Heart right ventricle (tissue), 16 donors: Measurements from ENCODE around the gene COPS7A. TPM values are rescaled to one million over a fixed set of nuclear protein-coding genes. Genes with fewer than 3 reads are reported as not detected.
A peak's percentile ranks its signal among the peaks of the same experiment; 100 is the strongest.

Experiments used
- ATAC-seq, 8 donors: fragments of 200-7000 bp; cut with Tn5 transposase; one replicate each; pipeline ENCODE4 v1.9.1; 2020; ENCODE audit warnings: mild to moderate bottlenecking in 8 of 8, moderate library complexity in 8 of 8, moderate number of reproducible peaks in 1 of 8
- DNase-seq, 2 donors: peaks; one replicate each; pipeline ENCODE4 v3.0.0-alpha.2; 2020
- H3K27ac ChIP-seq, 10 donors: fragments of 200-600 bp; sonication (generic) in 2 of 10; one replicate each; pipeline versions ENCODE4 v1.5.0 to v1.8.0; 2020 to 2022; ENCODE audit warnings: mild to moderate bottlenecking in 3 of 10
- H3K27me3 ChIP-seq, 7 donors: fragments of 200-600 bp; one replicate each; pipeline ENCODE4 v1.8.0; 2021 to 2022; ENCODE audit warnings: mild to moderate bottlenecking in 2 of 7
- H3K36me3 ChIP-seq, 9 donors: fragments of 200-600 bp; sonication (generic) in 1 of 9; one replicate each; pipeline versions ENCODE4 v1.5.0 to v1.8.0; 2020 to 2022; ENCODE audit warnings: mild to moderate bottlenecking in 2 of 9
- H3K4me1 ChIP-seq, 9 donors: fragments of 200-600 bp; sonication (generic) in 1 of 9; one replicate each; pipeline versions ENCODE4 v1.5.0 to v1.8.0; 2020 to 2022; ENCODE audit warnings: mild to moderate bottlenecking in 4 of 9
- H3K4me3 ChIP-seq, 10 donors: fragments of 200-600 bp; sonication (generic) in 2 of 10; one replicate each; pipeline versions ENCODE4 v1.5.0 to v1.8.0; 2020 to 2022; ENCODE audit warnings: mild to moderate bottlenecking in 7 of 10, moderate library complexity in 2 of 10
- H3K9me3 ChIP-seq, 11 donors: fragments of 200-600 bp in 10 of 11; sonication (generic) in 2 of 11; one replicate each; pipeline versions ENCODE4 v1.5.0 to v1.8.0; 2013 to 2022; ENCODE audit warnings: mild to moderate bottlenecking in 2 of 11, control low read depth in 1 of 11, moderate library complexity in 1 of 11
- WGBS, 2 donors: extraction: QIAGEN DNeasy Blood & Tissue Kit; methylation state at CpG; one replicate each; pipeline ENCODE4 v1.1.7; 2013; ENCODE audit warnings: inconsistent platforms in 1 of 2; 5-methylcytosine and 5-hydroxymethylcytosine counted together
- intact Hi-C, 10 donors: fragments of 100-400 bp; cut with DNase I; formaldehyde crosslinking; loops; one replicate each; pipeline versions ENCODE4 v1.11.1 to v1.14.2; 2022
- polyA plus RNA-seq, 2 donors: library from polyadenylated mRNA; stranded (reverse); fragments of 200-250 nt; gene quantifications; one replicate each; pipeline ENCODE4 v1.2.3, GENCODE V29; 2013
- total RNA-seq, 10 donors: library from RNA; stranded (reverse); fragmentation: NEBNext Ultra II Directional in 3 of 10; extraction: Animal tissue kit (Norgen Biotek cat#: 25700) in 3 of 10; gene quantifications; one replicate each; pipeline versions ENCODE4 v1.2.1 to v1.2.4, GENCODE V29; 2021 to 2023
- TF ChIP-seq, protein P1 (sequence below), 9 donors: fragments of 200-600 bp; sonication (generic) in 2 of 9; IDR thresholded peaks; one replicate each; pipeline versions ENCODE4 v1.5.0 to v1.8.0; 2021 to 2022; ENCODE audit warnings: antibody characterized with exemption in 9 of 9, mild to moderate bottlenecking in 5 of 9, moderate library complexity in 1 of 9
- donor health status: Arrhythmogenic right ventricular cardiomyopathy.
- donor health status: ischemic (EF 13 %, LVEDD 7.1; RV severe dilation, severe dysfunction).
- donor health status: healthy with polysubstance abuse.
- donor health status: DM: no; HTN: yes; CAD: no.
- donor health status: DM: no; HTN: no; CAD: no.
- donor health status: ischemic (EF 25% LVEDD 6.9; RV normal size, moderate dysfunction).
- donor health status: ischemic (EF 25% LVEDD 5.7; RV mildly dilated, moderate dysfunction).
- donor health status: healthy.
- donor health status: DM: yes; HTN: yes; CAD: no.
- donor health status: Ischemic cardiomyopathy.
- donor health status: ischemic (EF 35%, LVEDD 5.7; RV mildly dilated, moderate dysfunction).
- donor health status: nonischemic (EF 11% LVEDD 7.7; RV severe dilation, severe dysfunction).
- donor health status: DM: yes; HTN: yes; CAD: no.
- donor health status: PGD.
- donor health status: ischemic (EF 29% LVEDD 5.4; RV normal size, mild dysfunction).
- donor health status: nonischemic (EF 23%, LVEDD 6.1; RV moderate dilation, normal function).

COPS7A gene
- total and polyA plus RNA-seq, 12 donors: 31.1 to 91.5 (median 77.9) TPM

DNA sequence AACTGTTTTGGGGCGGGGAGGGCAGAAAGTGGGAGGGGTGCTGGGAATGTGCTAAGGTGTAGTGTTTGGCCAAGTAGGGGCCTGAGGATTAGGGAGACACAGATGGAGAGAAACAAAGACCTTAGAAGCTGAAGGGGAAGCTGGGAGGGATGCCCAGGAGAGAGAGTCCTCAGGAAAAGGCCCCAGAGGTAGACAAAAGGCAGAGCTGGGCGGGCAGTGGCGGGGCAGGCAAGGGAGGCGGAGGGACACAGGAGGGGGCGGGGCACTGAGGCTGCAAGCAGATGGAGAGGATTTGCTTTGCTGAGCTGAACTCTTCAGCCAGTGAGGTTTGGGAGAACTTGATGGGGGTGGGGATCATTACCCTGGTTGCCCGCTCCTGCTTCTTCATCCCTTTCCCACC, 45.1 kb downstream of the COPS7A start:
- 52 to 61% methylated on average over 6 of the region's 6 CpGs for WGBS, 2 donors
- TF ChIP-seq, protein P1, sequence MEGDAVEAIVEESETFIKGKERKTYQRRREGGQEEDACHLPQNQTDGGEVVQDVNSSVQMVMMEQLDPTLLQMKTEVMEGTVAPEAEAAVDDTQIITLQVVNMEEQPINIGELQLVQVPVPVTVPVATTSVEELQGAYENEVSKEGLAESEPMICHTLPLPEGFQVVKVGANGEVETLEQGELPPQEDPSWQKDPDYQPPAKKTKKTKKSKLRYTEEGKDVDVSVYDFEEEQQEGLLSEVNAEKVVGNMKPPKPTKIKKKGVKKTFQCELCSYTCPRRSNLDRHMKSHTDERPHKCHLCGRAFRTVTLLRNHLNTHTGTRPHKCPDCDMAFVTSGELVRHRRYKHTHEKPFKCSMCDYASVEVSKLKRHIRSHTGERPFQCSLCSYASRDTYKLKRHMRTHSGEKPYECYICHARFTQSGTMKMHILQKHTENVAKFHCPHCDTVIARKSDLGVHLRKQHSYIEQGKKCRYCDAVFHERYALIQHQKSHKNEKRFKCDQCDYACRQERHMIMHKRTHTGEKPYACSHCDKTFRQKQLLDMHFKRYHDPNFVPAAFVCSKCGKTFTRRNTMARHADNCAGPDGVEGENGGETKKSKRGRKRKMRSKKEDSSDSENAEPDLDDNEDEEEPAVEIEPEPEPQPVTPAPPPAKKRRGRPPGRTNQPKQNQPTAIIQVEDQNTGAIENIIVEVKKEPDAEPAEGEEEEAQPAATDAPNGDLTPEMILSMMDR (IDR thresholded peaks at IDR 0.05): no peak
- intact Hi-C loops: loop anchor here in 2 of 10 donors (5.0 kb wide), 2 partner anchors 58 to 82 kb away; partner anchors contain the start of genes P3H3 (in 1 of the 2) and ZNF384 (in 1 of the 2)
- no peaks in the 10 kb centered on the region for H3K9me3 ChIP-seq
- H3K27ac ChIP-seq: peak overlapping the region in 4 of 10 donors; percentile 88 to 94 (median 92)
- peaks cover 7 to 81% (median 41%) of the 10 kb centered on the region in 9 donors for H3K4me1 ChIP-seq
- ATAC-seq (no peak), DNase-seq (peak in 1 of 2 donors; percentile 54)
- H3K36me3 ChIP-seq: peaks cover 0 to 26% (median 0%) of the 10 kb centered on the region in 9 donors
- H3K4me3 ChIP-seq: peak overlapping the region in 7 of 10 donors; percentile 74 to 90 (median 81)
- H3K27me3 ChIP-seq: peaks cover 0 to 41% (median 2%) of the 10 kb centered on the region in 7 donors

DNA sequence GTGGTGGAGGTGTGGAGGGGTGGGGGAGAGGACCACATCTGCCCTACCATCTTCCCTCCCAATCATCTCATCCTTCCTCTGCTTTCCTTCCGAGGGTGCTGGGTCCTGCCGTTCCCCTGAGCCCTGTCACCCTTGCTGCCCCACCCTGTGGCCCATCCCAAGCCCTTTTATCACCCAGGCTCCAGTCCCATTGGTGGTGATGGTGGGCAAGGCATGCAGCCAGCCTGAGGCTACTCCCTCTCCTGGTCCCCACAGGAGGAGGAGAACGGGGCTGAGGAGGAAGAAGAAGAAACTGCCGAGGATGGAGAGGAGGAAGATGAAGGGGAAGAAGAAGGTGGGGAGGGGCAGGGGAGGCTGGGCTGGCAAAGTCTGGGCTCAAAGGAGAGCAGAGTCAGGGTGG, 45.8 kb downstream of the COPS7A start:
- WGBS, 2 donors: 69 to 80% methylated on average over 4 of the region's 4 CpGs
- no peak for DNase-seq
- H3K4me3 ChIP-seq: no peak overlapping the region
- no peak overlapping the region for H3K27ac ChIP-seq
- peaks cover 0 to 26% (median 0%) of the 10 kb centered on the region in 9 donors for H3K36me3 ChIP-seq
- intact Hi-C loops: loop anchor here in 2 of 10 donors (5.0 kb wide), 2 partner anchors 58 to 82 kb away; partner anchors contain the start of genes P3H3 (in 1 of the 2) and ZNF384 (in 1 of the 2)
- peaks cover 0 to 44% (median 5%) of the 10 kb centered on the region in 7 donors for H3K27me3 ChIP-seq
- no peak for ATAC-seq
- H3K4me1 ChIP-seq: peaks cover 5 to 77% (median 39%) of the 10 kb centered on the region in 9 donors
- H3K9me3 ChIP-seq: no peaks in the 10 kb centered on the region
- TF ChIP-seq, protein P1 (IDR thresholded peaks at IDR 0.05): no peak

DNA sequence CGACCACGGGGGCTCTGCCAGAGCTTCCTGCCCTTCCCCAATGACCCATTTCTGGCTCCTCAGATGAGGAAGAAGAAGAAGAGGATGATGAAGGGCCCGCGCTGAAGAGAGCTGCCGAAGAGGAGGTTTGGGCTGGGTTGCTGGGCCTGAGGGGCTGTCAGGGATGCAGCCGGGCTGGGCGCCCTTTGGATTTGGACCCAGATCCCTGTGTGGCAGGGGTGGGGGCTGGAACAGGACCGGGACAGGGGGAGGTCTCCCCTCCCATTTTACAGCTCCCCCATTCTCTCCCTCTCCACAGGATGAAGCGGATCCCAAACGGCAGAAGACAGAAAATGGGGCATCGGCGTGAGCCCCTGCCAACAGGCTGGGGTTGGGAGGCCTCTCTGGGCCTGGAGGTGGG, 46.2 kb downstream of the COPS7A start:
- H3K36me3 ChIP-seq: peaks cover 0 to 26% (median 0%) of the 10 kb centered on the region in 9 donors
- TF ChIP-seq, protein P1 (IDR thresholded peaks at IDR 0.05): no peak
- no peak for DNase-seq
- no peaks in the 10 kb centered on the region for H3K9me3 ChIP-seq
- H3K4me1 ChIP-seq: peaks cover 2 to 72% (median 34%) of the 10 kb centered on the region in 9 donors
- H3K27ac ChIP-seq: no peak overlapping the region
- ATAC-seq: no peak
- 83 to 86% methylated on average over 12 of the region's 12 CpGs for WGBS, 2 donors
- H3K4me3 ChIP-seq: no peak overlapping the region
- peaks cover 0 to 44% (median 8%) of the 10 kb centered on the region in 7 donors for H3K27me3 ChIP-seq
- intact Hi-C loops: no loop called here

DNA sequence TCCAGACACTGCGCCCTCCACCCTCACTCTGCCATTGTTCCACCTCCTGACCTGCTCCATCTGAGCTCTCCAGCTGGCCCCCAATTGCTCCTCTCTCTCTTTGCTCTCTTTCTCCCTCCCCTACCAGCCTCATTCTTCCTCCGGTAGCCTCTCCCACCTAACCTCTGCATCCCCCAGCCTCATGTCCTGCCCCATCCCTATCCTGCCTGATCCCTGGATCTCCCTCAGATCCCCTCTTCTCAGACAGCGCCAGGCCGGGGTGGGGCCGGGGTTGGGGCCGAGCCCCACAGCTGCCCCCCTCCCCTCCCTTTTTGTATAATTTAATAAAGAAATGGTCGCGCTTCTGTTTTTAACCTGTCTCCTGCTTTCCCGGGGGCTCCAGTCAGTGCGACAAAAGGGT, 46.8 kb downstream of the COPS7A start:
- peaks cover 2 to 67% (median 29%) of the 10 kb centered on the region in 9 donors for H3K4me1 ChIP-seq

More for the DNA sequence above, 46.8 kb downstream of the COPS7A start:
- Histone ChIP-seq H3K36me3 (peaks cover 0 to 28% (median 0%) of the 10 kb centered on the region in 9 donors), H3K27ac (peak overlapping the region in 2 of 10 donors; percentile 36 to 69), H3K9me3 (no peaks in the 10 kb centered on the region), H3K4me3 (no peak overlapping the region), H3K27me3 (peaks cover 0 to 44% (median 8%) of the 10 kb centered on the region in 7 donors)
- no peak for DNase-seq
- WGBS, 2 donors: 88 to 92% methylated on average over 10 of the region's 10 CpGs
- TF ChIP-seq, protein P1 (IDR thresholded peaks at IDR 0.05): no peak
- ATAC-seq: no peak
- intact Hi-C loops: no loop called here
